NOMO-1 treated with DMSO at 0.1 percent for 48 hours (cell line): Measurements from ENCODE around the gene NUP160.
"Not testable (repeated sequence)": the region's sequence is repeated elsewhere in the genome, so short reads cannot be mapped to it uniquely, and the experiment has no call there.

Experiments used
- DNase-seq: peaks from one replicate; lab custom pipeline; 2025; ENCODE audit not compliant: unreplicated experiment; lab: John Stamatoyannopoulos, UW

The NUP160 gene

DNA sequence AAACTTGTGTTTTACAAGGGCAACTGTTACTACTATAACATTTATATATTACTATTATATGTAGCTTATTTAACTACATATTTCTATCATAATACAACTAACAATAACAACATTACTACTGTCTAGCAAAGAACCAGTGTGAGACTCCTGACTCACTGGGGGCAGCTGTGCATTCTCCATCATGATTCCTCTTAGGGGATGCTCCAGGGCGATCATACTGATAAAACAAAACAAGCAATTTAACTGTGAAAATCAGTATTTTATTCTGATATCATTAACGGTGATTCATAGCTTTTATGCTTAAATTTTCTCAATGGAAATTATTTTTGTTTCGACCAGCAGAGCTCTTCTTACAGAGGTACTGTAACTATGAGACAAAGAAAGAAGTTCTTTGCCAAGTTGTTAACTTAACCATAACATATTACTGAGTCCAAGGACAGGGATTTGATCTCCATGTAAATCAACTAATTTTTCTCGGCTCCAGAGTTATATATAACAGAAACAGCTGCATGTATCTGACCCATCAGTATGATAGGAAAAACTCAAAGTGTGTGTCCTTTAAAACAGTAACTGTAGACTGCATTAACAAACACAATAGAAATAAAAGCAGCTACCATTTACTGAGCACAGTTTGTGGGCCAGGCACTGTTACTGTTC lies 56.2 kb downstream of the NUP160 start:
- DNase-seq, result no peak

DNA sequence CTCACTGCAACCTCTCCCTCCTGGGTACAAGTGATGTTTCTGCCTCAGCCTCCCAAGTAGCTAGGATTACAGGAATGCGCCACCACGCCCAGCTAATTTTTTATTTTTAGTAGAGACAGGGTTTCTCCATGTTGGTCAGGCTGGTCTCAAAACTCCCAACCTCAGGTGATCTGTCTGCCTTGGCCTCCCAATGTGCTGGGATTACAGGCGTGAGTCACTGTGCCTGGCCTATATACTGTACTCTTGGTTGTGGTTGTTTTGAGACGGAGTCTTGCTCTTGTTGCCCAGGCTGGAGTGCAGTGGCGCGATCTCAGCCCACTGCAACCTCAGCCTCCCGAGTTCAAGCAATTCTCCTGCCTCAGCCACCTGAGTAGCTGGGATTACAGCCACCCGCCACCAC lies 58.1 kb downstream of the NUP160 start:
- not testable (repeated sequence) for DNase-seq

DNA sequence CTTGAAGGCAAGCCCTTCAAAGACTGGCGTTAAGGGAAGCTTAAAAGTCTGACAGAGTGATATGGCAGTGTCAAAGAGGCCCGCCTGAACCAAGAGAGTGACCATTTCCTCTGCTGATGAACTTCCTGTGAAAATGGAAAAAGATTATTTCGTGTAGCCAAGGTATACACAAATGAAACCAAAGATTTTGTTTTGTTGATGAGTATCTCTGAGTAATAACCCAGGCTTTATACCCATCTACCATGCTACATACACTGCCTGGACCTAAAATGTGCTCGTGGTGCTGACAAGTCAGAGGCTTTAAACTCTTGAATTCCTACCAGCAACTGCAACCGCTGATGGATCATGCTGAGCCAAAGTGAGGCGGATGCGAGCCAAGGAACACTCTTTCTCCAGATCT lies 60.0 kb downstream of the NUP160 start:
- DNase-seq, result no peak

DNA sequence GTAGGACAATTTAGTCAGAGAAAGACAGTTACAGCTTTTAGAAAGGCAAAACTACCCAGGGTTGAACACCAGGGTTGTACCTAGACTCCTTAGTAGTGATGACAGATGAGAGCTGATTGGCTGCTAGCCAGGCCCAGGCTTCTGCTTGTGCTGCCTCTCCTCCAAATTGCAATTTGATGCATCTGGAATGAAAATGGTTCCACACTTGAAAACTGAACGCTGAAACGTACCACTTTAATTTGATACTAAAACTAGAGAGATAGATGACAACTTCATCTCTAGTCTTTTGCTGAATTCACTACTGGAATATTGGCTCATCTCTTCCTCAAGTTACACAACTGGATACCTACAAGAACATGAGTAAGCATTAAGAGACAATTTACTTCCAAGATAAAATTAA lies 61.8 kb downstream of the NUP160 start:
- DNase-seq, result no peak

DNA sequence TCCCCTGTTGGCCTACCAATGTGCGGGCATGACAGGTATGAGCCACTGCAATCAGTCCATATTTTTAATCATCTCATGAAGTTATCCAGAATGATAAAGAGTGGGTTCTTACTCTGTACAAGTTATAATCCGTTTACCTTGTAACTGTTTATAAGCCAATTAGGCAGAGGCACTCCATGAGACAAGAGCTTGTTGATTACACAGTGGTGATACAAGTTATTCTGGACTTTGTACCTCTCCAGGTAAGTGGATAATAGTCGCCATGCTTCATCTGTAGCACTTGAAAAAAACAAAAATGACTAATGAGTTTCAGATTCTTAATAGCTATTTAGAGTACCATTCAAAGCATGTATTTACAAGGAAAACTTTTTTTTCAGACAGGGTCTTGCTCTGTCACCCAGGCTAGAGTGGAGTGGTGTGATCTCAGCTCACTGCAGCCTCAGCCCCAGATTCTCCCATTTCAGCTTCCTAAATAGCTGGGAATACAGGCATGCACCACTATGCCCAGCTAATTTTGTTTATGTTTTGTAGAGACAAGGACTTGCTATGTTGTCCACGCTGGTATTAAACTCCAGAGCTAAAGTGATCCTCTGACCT lies 63.3 kb downstream of the NUP160 start:
- DNase-seq, result no peak

DNA sequence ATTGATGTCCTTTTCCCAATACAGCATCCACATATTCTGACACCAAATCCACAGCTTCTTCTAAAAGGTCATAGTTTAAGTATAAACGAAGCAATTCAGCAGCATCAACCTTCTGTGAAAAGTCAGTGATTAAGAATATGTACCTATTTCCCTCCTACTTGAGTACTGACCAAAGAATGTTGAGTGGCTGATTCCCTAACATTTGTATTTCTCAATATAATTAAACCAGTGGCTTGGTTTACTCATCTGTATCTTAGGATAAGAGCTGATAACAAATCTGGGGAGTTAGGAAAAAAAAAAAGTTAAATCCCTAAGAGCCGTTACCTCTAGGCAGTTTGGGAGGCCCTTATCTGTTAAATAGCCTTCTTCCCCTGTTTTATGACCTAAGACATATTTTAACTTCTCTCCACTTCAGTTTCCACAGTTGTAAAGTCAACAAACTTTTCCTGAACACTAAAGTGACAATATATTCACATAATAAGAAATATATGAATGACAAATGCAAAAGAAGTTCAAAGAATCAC lies 65.0 kb downstream of the NUP160 start:
- no peak for DNase-seq

DNA sequence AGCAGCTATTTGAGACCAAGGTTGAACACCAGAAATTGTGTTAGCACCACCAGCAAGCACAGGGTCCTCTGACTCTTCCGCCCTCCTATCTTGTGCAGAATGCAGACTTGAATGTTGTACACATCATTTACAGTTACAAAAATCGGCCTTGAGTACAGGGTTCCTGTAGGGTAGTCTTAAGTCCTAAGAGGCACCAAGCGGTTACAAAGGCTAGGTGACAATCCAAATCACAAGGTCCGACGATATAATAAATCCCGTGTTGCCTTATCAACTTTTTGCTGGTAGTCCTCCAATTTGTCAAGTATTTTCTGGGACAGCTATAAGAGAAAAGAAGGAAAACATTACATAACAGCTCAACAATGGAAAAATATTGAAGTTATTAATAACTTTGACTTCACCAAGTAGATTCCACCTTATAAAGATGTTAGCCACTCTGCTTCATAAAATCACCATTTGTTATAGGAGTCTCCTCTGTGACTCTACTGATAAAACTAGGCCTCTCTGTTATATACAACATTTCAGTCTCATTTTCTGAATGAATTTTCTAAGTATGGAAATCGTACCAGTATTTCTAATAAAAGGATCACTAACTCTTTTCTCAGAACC lies 69.2 kb downstream of the NUP160 start:
- no peak for DNase-seq

DNA sequence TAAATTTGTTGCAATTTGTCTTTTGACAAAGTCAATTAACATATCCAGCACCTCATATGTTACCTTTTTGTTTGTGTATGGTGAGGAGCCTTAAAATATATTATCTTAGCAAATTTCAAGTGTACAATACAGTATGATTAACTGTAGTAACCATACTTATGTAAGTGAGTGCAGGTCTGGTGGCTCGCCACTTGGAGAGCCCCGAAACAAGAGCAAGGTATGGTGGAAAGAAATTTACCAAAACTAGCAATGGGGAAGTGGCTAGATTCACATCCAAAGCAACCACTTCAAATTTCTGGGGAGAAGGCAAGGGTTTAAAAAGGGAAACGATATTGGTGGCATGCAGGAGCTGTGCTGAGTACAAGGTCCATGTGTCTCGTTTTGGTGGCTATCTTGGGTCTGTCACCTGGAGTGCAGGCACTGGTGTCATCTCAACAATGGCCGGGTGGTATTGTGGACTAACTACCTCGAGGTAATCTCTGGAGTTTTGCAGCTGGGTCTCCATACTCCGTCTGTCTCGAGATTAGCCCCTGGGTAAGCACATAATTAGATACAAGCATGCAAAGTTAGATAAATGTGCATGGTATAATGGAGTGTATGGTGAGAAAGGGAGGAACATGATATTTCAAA lies 72.8 kb downstream of the NUP160 start:
- no peak for DNase-seq

DNA sequence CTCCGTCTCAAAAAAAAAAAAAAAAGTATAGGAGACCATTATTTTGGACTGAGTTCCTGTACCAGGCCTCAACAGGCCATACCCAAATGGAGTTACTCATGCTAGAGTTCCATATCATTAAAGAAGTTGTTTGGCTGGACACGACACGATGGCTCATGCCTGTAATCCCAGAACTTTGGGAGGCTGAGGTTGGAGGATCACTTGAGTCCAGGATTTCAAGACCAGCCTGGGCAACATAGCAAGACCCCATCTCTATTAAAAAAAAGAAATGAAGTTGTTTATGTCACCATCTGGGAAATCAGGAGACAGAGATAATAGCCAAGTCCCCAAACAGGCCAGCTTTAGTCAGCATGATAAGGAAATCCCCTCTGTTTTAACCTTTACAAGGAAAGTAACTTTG lies 74.3 kb downstream of the NUP160 start:
- no peak for DNase-seq

DNA sequence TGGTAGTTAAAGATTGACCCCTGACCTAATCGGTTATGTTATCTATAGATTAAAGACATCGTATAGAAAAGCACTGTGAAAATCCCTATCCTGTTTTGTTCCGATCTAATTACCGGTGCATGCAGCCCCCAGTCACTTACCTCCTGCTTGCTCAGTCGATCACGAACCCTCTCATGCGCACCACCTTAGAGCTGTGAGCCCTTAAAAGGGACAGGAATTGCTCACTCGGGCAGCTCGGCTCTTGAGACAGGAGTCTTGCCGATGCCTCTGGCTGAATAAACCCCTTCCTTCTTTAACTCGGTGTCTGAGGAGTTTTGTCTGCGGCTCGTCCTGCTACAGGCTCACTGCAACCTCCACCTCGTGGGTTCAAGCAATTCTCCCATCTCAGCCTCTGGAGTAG lies 78.6 kb downstream of the NUP160 start:
- not testable (repeated sequence) for DNase-seq

DNA sequence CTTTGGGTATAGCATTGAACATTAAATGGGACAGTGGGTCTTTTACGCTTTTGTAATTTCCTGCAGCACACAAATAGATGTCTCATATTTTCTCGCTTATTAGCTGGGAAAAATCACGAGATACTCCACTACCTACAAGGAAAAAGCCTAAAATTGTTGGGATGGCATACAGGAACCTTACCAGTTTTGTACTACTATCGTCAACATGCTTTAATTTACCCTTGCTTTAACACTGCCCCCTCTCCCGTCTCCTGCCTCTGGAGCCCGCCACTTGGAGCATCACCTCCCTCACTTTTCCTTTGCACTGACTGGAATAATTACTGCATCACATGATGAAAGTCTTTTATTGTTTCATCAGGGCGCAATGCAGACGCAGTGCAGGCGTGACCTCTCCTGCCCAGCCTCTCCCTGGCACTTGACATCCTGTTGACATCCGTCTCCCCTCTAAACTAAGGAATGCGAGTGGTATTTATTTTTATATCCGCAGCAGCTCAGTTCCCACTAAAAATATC lies 80.0 kb downstream of the NUP160 start:
- peak; percentile 43 for DNase-seq

DNA sequence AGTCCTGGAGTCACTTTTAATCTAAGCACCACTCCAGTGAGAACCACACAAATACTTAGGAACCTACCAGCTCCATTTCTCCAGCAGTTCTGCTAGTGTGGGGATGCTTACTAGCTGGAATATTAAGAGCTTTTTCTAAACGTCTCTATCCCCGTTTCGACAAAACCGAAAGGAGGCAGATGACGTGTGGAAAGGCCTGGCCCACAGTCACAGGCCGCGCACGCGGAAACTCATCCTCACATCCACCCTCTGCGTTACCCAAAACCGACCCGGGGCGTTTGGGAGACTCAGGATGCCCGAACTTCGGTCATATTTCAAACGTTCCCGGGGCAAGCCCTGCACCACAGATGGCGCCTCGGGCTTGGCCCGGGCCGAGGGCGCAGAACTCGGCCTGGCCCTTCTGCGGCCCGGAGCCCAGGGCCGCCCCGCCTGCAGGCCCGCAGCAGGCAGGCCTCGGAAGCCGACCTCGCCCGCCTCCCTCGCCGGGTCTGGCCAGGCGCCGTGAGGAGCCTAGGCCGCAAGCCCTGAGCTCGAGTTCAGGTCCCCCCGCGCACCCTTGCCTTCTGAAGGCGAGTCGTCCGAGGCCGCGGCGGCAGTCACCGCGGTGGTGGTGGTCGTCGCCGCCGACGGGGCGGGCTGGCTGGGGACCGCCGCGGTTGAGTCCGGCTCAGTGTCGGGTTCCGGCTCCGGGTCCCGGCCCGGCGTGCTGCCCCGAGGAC lies 81.5 kb downstream of the NUP160 start:
- DNase-seq, result peak; percentile 56

DNA sequence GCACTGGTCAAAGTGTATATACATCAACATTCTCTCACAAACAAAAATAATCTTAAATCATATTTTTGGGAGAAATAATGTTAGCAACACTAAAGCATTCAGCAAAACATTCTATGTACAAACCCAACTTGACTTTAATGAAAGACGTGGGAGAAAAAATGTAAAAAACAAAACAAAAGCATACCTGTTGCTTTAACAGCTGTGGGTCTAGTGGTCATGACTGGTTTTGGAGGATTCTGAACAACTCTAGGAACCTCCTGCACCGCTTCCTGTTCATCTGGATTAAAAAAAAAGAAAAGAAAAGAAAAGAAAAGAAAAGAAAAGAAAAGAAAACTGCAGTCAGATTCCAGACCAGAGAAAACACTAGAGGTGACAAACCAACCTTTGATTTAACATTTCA lies 83.1 kb downstream of the NUP160 start:
- no peak for DNase-seq

DNA sequence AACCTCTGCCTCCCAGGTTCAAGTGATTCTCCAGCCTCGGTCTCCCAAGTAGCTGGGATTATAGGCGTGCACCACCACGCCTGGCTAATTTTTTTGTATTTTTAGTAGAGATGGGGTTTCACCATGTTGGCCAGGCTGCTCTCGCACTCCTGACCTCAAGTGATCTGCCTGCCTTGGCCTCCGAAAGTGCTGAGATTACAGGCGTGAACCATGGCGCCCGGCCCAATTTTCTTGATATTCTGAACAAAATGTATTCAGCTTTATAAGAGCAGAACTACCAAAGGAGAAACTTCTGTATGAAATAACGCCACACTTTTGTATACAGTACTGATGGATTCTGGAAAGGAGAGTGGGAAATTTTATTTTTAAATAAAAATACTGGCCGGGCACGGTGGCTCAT lies 88.9 kb downstream of the NUP160 start:
- DNase-seq, result not testable (repeated sequence)

DNA sequence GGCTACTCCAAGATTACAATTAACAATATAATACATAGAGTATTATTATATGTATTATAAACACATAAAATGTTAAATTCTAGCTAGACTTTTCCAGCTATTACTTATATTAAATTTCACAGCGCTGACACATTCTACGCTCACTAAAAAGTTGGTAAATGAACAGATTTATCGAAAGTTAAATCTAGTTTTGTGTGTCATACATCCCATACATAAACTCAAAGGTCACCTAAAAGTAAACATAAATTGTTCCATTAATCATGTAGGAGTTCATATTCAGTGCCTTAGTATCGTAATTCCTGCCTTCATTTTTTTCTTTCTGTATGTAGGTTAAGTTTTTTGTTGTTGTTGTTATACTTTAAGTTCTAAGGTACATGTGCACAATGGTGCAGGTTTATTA lies 91.9 kb downstream of the NUP160 start:
- no peak for DNase-seq

DNA sequence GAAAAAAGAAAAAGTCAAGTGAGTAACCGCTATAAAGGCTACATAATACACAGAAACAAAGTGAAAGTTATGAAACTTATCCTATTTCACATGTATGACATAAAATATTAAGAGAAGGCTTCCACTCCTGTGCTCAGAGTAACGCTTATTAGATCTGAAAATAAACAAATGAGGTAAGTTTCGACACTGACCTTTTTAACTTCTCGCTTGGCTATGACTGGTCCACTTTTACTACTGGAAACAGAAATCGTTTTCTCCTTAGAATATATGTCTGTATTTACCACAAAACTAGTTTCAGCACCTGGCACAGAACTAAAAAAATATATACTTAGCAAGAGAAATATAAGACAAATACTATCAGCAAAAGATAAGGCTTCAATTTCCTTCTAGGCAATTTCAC lies 97.4 kb downstream of the NUP160 start:
- DNase-seq, result no peak

DNA sequence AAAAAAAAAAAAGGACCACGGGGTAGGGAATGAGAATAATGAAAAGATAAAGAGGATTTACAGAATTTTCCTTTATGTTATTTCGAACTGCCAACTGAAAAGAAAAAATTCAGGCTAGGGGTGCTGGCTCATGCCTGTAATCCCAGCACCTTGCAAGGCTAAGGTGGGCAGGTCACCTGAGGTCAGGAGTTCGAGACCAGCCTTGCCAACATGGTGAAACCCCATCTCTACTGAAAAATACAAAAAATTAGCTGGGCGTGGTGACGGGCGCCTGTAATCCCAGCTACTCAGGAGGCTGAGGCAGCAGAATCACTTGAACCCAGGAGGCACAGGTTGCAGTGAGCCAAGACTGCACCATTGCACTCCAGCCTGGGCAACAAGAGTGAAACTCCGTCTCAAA lies 105.7 kb downstream of the NUP160 start:
- not testable (repeated sequence) for DNase-seq

DNA sequence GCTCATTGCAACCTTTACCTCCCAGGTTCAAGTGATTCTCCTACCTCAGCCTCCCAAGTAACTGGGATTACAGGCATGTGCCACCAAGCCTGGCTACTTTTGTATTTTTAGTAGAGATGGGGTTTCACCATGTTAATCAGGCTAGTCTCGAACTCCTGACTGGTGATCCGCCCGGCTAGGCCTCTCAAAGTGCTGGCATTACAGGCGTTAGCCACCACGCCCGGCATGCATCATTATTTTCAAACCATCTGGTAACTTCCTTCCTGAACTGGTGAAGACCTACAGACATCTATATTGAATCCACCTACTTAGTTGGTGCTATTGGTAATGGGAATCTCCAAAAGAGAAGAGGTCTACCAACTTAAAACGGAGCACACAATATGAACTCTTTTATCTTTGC lies 110.3 kb downstream of the NUP160 start:
- not testable (repeated sequence) for DNase-seq

DNA sequence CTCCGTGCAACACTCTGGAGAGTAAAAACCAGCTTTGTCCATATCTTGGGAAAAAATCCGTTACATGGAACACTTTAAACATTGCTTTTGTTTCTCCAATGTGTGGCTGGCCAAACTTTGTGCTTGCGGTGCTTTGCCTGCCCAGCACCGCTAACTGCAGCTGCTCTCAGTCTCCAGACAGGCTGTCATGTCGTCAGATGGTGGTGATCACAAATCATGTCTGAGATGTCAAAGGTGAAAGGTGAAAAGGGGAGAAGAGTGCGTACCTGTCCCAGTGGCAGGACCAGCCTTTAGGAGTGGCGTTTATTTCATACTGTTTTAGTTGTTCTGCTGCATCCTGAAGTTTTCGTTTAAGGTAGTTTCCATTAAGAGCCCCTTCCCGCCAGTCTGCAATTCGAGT lies 115.9 kb downstream of the NUP160 start:
- DNase-seq, result no peak

DNA sequence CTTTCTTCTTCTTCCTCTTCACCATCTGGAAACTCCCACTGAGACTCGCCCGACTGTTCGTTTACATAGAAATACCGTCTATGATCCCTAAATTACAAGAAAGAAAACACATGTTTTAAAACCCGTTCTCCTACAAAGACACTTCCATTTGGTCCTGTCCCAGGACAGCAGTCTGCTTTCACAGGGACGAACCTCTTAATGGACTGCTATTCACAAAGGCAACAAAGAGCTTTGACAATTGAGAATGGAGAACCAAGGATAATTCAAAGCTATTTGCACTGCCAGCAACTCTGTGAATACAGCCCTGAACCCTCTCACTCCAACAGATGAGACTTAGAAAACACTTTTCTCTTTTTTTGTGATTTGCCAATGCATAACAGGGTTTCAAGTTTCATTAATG lies 116.7 kb downstream of the NUP160 start:
- DNase-seq, result no peak
